T47D (cell line): ENCODE results near the gene SLC25A41.
A peak's percentile ranks its signal among the peaks of the same experiment; 100 is the strongest.

Experiments
- DNase-seq, 2 experiments: peaks; one replicate each; pipeline versions ENCODE4 v3.0.0 to v3.0.0-alpha.2; 2011 to 2012; ENCODE audit warnings: low read depth in 1 of 2, low spot score in 1 of 2
- JUND ChIP-seq: IDR thresholded peaks from 2 replicates; pipeline ENCODE4 v1.6.1; 2012; ENCODE audit warnings: low read depth
- in situ Hi-C: cut with HindIII; loops from 2 replicates; pipeline ENCODE4 v1.10.0; 2016; ENCODE audit warnings: low sequenced_read_pairs, low pct_unique_long_range_greater_than_20kb

SLC25A41 gene

GRCh38 chr19:6417713-6418561 lies 15.6 kb downstream of the SLC25A41 start:
- peak in 1 of 2 experiments; percentile 44 for DNase-seq
- no peak for TF ChIP-seq JUND
- in situ Hi-C loops: no loop called here

DNA sequence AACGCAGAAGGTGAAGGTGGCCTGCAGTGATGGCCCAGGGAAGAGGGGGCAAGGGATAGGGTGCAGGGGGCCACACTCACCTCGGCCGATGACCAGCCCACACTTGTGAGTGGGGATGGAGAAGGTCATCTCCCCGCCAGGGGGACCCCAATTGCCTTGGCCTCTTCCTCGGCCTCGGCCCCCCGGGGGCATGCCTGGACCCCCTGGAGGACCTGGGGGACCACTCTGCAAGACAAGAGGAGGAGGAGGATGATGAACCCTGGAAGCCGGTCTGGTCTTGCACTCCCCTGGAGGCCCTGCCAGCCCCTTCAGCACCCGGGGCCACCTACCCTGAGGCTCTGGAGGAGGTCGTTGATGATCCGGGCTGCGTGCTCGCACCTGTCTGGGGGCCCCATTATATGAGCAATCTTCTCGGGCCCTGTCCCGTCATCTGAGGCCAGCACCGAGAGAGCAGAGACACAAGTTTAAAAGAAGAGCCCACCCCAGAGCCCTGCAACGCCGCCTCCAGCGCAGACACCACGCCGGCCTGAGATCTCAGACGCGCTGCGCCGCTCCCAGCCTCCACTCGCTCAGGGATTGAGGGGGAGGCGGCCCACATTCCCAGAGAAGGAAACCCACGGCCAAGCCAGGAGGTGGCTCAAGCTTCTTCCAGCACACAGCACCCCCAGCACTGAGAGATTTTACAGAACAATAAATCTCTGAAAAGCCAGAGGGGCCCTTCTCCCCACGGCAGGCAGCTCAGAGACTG lies 16.7 kb downstream of the SLC25A41 start:
- no peak for TF ChIP-seq JUND
- no peak for DNase-seq
- in situ Hi-C loops: no loop called here

DNA sequence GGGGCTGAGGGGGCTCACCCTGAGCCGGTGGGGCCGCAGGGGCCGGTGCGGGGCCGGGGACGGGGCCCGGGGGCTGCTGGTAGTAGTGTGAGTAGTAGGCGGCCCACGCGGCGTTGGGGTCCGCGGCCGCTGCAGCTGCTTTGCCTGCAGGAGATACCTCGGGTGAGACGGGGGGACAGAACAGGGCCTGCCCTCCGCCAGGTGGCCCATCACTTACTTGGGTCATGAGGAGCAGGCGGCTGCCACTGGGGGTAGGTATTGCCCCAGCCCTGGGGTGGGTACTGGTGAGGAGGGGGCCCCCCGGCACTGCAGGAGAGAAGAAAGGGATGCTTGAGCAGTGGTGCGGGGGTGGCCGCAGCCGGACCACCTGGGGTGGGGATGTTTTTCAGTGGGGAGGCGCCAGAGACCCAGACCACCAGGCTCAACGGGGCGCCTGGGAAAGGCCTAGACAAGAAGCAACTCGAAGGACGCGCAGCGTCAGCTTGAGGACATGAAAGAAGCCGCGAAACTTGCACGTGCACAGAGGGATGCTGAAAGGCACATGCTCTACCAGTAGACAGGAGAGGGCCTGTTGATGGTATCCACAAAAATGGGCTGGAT lies 17.9 kb downstream of the SLC25A41 start:
- in situ Hi-C loops: no loop called here
- no peak for DNase-seq
- no peak for TF ChIP-seq JUND

DNA sequence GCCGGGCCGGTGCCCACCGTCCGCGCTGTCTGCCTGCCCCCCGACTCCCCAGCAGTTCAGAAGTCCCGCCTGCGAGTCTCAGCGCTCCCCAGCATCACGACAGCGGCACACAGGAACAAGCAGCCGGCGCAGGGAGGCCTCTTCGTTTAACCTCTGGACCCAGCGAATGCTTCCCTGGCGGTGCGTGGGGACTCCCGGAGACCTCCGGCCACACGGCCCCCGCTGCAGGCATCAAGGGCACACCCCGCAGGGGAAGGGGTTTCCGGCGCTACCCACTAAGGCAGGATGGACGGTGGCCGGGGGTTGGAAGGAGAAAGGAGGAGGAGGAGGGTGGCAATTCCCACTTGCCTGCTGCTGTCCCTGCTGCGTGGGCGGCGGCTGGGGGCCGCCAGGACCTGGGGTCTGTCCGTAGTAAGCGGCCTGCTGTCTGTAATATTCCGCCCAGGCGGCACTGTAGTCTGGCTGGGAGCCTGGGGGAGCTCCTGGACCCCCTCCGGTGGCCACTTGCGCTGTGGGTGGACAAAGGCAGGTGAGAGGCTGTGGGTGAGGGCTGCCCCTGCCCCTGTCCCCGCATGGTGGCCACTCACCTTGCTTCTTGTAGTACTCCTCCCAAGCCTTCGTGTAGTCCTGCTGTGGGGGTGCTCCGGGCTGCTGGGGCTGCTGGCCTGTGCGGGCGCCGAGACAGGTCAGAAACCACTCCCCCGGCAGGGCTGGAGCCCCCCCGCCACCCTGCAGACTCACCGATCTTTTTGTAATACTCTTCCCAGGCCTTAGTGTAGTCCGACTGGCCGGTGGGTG lies 18.6 kb downstream of the SLC25A41 start:
- DNase-seq: no peak
- TF ChIP-seq JUND: no peak
- in situ Hi-C loops: no loop called here

- in situ Hi-C loops: no loop called here
- DNase-seq: no peak
- TF ChIP-seq JUND: no peak
These were observed 19.6 kb downstream of the SLC25A41 start for GRCh38 chr19:6413721-6414643.

DNA sequence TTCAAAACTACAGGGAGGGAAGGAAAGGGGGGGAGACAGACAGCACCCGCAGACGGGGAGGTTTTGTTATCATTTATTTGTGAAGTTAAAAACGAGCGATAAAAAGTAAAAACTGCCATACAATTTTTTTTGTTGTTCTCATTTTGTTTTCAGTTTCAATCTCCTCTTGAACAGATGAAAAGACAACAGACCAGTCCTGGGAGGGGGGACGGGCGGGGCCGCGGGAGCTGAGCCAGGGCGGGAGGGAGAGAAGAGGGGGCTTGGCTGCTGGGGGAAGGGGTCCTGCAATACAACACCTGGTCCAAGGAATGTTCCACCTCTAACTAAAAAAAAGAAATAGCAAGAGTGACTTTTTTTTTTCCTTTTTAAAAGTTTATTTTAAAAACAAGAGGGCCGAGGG lies 20.3 kb downstream of the SLC25A41 start:
- in situ Hi-C loops: no loop called here
- DNase-seq: no peak

DNA sequence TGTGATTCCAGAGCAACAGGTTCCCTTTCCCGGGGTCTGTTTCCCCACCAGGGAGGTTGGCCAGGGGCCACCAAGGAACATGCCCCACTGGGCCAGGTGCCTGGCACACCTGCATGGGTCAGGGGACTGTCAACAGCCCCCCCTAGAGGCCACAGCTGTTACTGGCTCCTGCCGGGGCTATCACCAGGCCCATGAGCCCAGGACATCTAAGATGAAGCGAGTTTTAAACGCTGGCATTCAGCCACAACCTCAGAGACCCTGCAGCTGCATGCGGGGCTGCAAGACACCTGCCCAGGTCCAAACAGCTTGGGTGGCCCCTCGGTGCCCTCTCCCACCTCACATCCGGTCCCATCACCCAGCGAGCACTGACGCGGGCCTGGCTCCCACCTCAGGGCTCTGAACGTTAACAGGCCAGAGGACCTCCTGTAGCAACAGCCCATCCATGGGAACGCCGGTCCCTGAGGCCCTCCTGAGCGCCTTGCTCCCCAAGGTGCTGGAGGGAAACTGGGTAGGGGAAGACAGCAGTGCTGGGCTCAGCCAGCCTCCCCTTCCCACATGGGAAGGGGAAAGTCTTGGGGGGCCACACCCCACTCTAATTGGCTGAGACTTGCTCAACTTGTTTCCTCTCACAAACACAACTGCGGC lies 21.0 kb downstream of the SLC25A41 start:
- DNase-seq: peak in 1 of 2 experiments; percentile 56
- in situ Hi-C loops: no loop called here
- TF ChIP-seq JUND: no peak

More for the DNA sequence above, 20.3 kb downstream of the SLC25A41 start:
- TF ChIP-seq JUND: no peak

GRCh38 chr19:6412061-6412446 lies 21.5 kb downstream of the SLC25A41 start:
- no peak for DNase-seq
- in situ Hi-C loops: no loop called here
- peak; percentile 14; the same call in 1 of the 2 replicates for TF ChIP-seq JUND

DNA sequence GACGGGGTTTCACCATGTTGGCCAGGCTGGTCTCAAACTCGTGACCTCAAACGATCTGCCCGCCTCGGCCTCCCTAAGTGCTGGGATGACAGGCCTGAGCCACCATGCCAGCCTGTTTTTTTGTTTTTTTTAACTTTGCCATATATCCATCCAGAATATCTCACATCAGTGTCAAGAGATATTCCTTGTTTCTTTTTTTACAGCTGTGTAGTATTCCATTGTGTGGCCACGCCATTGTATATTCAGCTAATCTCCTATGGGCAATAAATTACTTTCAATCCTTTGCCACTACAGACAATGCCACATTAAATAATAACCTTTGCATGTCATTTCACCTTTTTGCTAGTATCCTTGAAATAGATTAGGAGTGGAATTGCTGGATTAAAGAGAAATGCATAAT lies 24.2 kb downstream of the SLC25A41 start:
- DNase-seq: no peak
- no peak for TF ChIP-seq JUND
- in situ Hi-C loops: no loop called here

DNA sequence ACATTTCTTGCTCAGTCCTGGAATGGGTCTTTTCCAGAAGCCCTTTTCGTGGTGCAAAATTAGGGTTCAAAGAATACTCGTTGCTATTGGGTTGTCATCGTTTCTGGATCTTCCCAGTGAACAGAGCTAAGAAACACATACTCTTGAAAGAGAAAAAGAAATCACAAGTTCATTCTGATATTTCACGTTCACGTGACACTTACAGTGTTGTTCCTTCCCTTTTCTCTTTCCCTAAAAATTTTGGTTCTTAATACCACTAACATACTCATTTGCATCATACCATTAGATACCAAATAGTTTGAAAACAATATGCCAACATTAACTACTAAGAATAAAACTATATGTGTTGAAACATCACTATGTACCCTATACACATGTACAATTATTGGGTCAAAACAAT lies 27.2 kb downstream of the SLC25A41 start:
- in situ Hi-C loops: no loop called here
- DNase-seq: no peak
- no peak for TF ChIP-seq JUND
